ENCODE measurements around the gene SLC16A10.

- TF ChIP-seq CTCF (IDR thresholded peaks at IDR 0.05; ENCODE audit: low read depth, low read length) (no peak), EZH2phosphoT487 (IDR thresholded peaks at IDR 0.05; ENCODE audit: low read depth) (no peak)
Measured at GRCh38 chr6:111185954-111186353, 98.7 kb downstream of the SLC16A10 start.
